ENCODE data around the gene NT5C3B.

- TF ChIP-seq CTCF (optimal IDR thresholded peaks at IDR 0.05 in 1 of 3, IDR thresholded peaks at IDR 0.05 in 1 of 3, conservative IDR thresholded peaks at IDR 0.05 in 1 of 3; ENCODE audit: extremely low read depth in 1 of 3, insufficient read depth in 2 of 3, low read length in 3 of 3) (no peak), EZH2 (IDR thresholded peaks at IDR 0.05; ENCODE audit: low read length) (no peak)
These were observed 49.0 kb downstream of the NT5C3B start for GRCh38 chr17:41787021-41787418.
